CD14-positive monocyte (primary cell): ENCODE results near the gene EPB41L2. TPM values are rescaled to one million over a fixed set of nuclear protein-coding genes. Genes with fewer than 3 reads are reported as not detected.

Experiments
- DNase-seq, 3 donors: peaks; one replicate each; pipeline ENCODE4 v3.0.0-alpha.2; 2011 to 2022
- H2AFZ ChIP-seq: 2 replicates; pipeline ENCODE4 v1.6.0; 2012; ENCODE audit warnings: mild to moderate bottlenecking, low read depth, low read length, inconsistent platforms; ENCODE audit not compliant: insufficient read depth, poor library complexity, severe bottlenecking
- H3K27ac ChIP-seq, 2 donors: 1 replicate in 1 of 2; 2 replicates in 1 of 2; pipeline ENCODE4 v1.5.1; 2012 to 2013; ENCODE audit warnings: low read length in 2 of 2, control low read depth in 1 of 2, inconsistent platforms in 1 of 2, low read depth in 1 of 2, mild to moderate bottlenecking in 1 of 2
- H3K27me3 ChIP-seq, 2 donors: one replicate each; pipeline versions ENCODE4 v1.6.0 to v1.6.1; 2011 to 2013; ENCODE audit warnings: low read length in 2 of 2; ENCODE audit not compliant: control insufficient read depth in 2 of 2, insufficient read depth in 2 of 2
- H3K36me3 ChIP-seq, 2 donors: replicated peaks in 1 of 2; 1 replicate in 1 of 2; 2 replicates in 1 of 2; pipeline versions ENCODE4 v1.5.1 to v1.6.1; 2012 to 2013; ENCODE audit warnings: low read length in 2 of 2, control low read depth in 1 of 2, inconsistent platforms in 1 of 2, mild to moderate bottlenecking in 1 of 2; ENCODE audit not compliant: insufficient read depth in 2 of 2, control insufficient read depth in 1 of 2
- H3K4me1 ChIP-seq, 2 donors: 1 replicate in 1 of 2; 2 replicates in 1 of 2; pipeline versions ENCODE4 v1.5.1 to v1.6.1; 2012 to 2013; ENCODE audit warnings: low read length in 2 of 2, control low read depth in 1 of 2, inconsistent platforms in 1 of 2, mild to moderate bottlenecking in 1 of 2, moderate library complexity in 1 of 2; ENCODE audit not compliant: insufficient read depth in 2 of 2, control insufficient read depth in 1 of 2
- H3K4me2 ChIP-seq: replicated peaks from 2 replicates; pipeline ENCODE3; 2012; ENCODE audit warnings: low read length, moderate library complexity, mild to moderate bottlenecking; ENCODE audit not compliant: poor library complexity, severe bottlenecking; ENCODE audit errors: extremely low read depth
- H3K4me3 ChIP-seq, 3 experiments: fragments of 200-600 bp in 1 of 3; sonication (generic) in 1 of 3; replicated peaks in 1 of 3; 1 replicate in 2 of 3; 2 replicates in 1 of 3; pipeline ENCODE4 v1.5.1; 2011 to 2013; ENCODE audit warnings: low read length in 3 of 3, mild to moderate bottlenecking in 3 of 3, control low read depth in 2 of 3, low read depth in 2 of 3, inconsistent platforms in 1 of 3, moderate library complexity in 1 of 3
- H3K79me2 ChIP-seq: 2 replicates; pipeline ENCODE4 v1.6.0; 2012; ENCODE audit warnings: mild to moderate bottlenecking, control low read depth, inconsistent platforms, low read length, moderate library complexity; ENCODE audit not compliant: insufficient read depth
- H3K9ac ChIP-seq: 2 replicates; pipeline ENCODE4 v1.6.0; 2017; ENCODE audit warnings: low read length, mild to moderate bottlenecking; ENCODE audit not compliant: insufficient read depth, poor library complexity, severe bottlenecking
- H3K9me3 ChIP-seq, 2 donors: replicated peaks in 1 of 2; 1 replicate in 1 of 2; 2 replicates in 1 of 2; pipeline versions ENCODE4 v1.5.1 to v1.6.1; 2012 to 2013; ENCODE audit warnings: low read length in 2 of 2, control low read depth in 1 of 2; ENCODE audit not compliant: control insufficient read depth in 1 of 2, insufficient read depth in 1 of 2
- H4K20me1 ChIP-seq: 2 replicates; pipeline ENCODE4 v1.6.0; 2012; ENCODE audit warnings: mild to moderate bottlenecking, low read length, control low read depth, moderate library complexity; ENCODE audit not compliant: insufficient read depth
- H3K27ac Mint-ChIP-seq, 7 donors: one replicate each; pipeline ENCODE4 v1.8.0; 2020; ENCODE audit warnings: mild to moderate bottlenecking in 7 of 7, mixed read lengths in 7 of 7, moderate library complexity in 6 of 7, inconsistent platforms in 2 of 7
- H3K27me3 Mint-ChIP-seq, 3 donors: one replicate each; pipeline ENCODE4 v1.8.0; 2021 to 2022; ENCODE audit warnings: low read depth in 3 of 3, mild to moderate bottlenecking in 3 of 3, mixed read lengths in 3 of 3, moderate library complexity in 3 of 3, inconsistent platforms in 1 of 3
- H3K36me3 Mint-ChIP-seq, 2 donors: one replicate each; pipeline ENCODE4 v1.8.0; 2020; ENCODE audit warnings: mixed read lengths in 2 of 2, inconsistent platforms in 1 of 2, mild to moderate bottlenecking in 1 of 2
- H3K4me1 Mint-ChIP-seq: one replicate; pipeline ENCODE4 v1.8.0; 2020; ENCODE audit warnings: mild to moderate bottlenecking, mixed read lengths
- H3K4me3 Mint-ChIP-seq, 2 donors: one replicate each; pipeline ENCODE4 v1.8.0; 2020; ENCODE audit warnings: mild to moderate bottlenecking in 2 of 2, mixed read lengths in 2 of 2, moderate library complexity in 1 of 2
- H3K9me3 Mint-ChIP-seq, 7 donors: one replicate each; pipeline ENCODE4 v1.8.0; 2020 to 2022; ENCODE audit warnings: mixed read lengths in 7 of 7, mild to moderate bottlenecking in 6 of 7, moderate library complexity in 6 of 7, inconsistent platforms in 2 of 7
- CTCF ChIP-seq: fragments of 200-600 bp; IDR thresholded peaks from one replicate; pipeline ENCODE4 v1.8.0; 2022; ENCODE audit warnings: antibody characterized with exemption, mild to moderate bottlenecking
- WGBS: methylation state at CpG from one replicate; pipeline ENCODE4 v1.1.5; 2013; ENCODE audit warnings: missing lambda C conversion rate; ENCODE audit not compliant: insufficient coverage; 5-methylcytosine and 5-hydroxymethylcytosine counted together
- intact Hi-C, 2 donors: fragments of 100-400 bp; cut with micrococcal nuclease; formaldehyde crosslinking; loops; one replicate each; pipeline versions ENCODE4 v1.15.0 to v1.15.1; 2023
- polyA plus RNA-seq, 3 donors: library from polyadenylated mRNA; depleted of rRNA in 1 of 3; unstranded in 2 of 3; stranded (reverse) in 1 of 3; fragments of 300-500 nt in 2 of 3; fragments of >200 nt in 1 of 3; fragmentation: Illumina TruSeq in 2 of 3; gene quantifications; 1 replicate in 2 of 3; 2 replicates in 1 of 3; pipeline ENCODE4 v1.2.3, GENCODE V29; 2012 to 2021

Gene EPB41L2
- polyA plus RNA-seq, 3 donors, result 3.4 to 7.2 (median 4.6) TPM

- 89% methylated on average over 5 of the region's 6 CpGs for WGBS
- Histone ChIP-seq H3K27me3 (no peaks in the 10 kb centered on the region), H3K4me1 (no peaks in the 10 kb centered on the region), H3K79me2 (no peaks in the 10 kb centered on the region), H3K36me3 (no peaks in the 10 kb centered on the region), H3K9ac (no peak overlapping the region), H3K27ac (no peak overlapping the region), H4K20me1 (no peaks in the 10 kb centered on the region), H3K9me3 (no peaks in the 10 kb centered on the region), H3K4me3 (no peak overlapping the region), H2AFZ (no peak overlapping the region), H3K4me2 (no peak overlapping the region)
- Mint-ChIP-seq H3K4me3 (no peak overlapping the region), H3K27ac (no peak overlapping the region), H3K36me3 (no peaks in the 10 kb centered on the region), H3K27me3 (no peaks in the 10 kb centered on the region), H3K9me3 (peaks cover 0 to 4% (median 2%) of the 10 kb centered on the region in 7 donors), H3K4me1 (no peaks in the 10 kb centered on the region)
- intact Hi-C loops, result no loop called here
- no peak for TF ChIP-seq CTCF
- DNase-seq, result no peak
These were observed 62.5 kb downstream of the EPB41L2 start for GRCh38 chr6:131000544-131000943.

GRCh38 chr6:130997061-130997753 is 65.8 kb downstream of the EPB41L2 start:
- TF ChIP-seq CTCF, result no peak
- Histone ChIP-seq H3K9ac (no peak overlapping the region), H3K4me1 (no peaks in the 10 kb centered on the region), H3K4me2 (no peak overlapping the region), H4K20me1 (no peaks in the 10 kb centered on the region), H3K27ac (no peak overlapping the region), H3K36me3 (no peaks in the 10 kb centered on the region), H3K27me3 (no peaks in the 10 kb centered on the region), H2AFZ (no peak overlapping the region), H3K4me3 (no peak overlapping the region), H3K79me2 (no peaks in the 10 kb centered on the region), H3K9me3 (peaks cover 0 to 21% of the 10 kb centered on the region in 2 donors)
- H3K4me3 Mint-ChIP-seq, result no peak overlapping the region
- WGBS, result 93% methylated on average over 5 of the region's 6 CpGs
- no peak for DNase-seq
- H3K4me1 Mint-ChIP-seq, result no peaks in the 10 kb centered on the region
- peaks cover 2 to 20% (median 14%) of the 10 kb centered on the region in 7 donors for H3K9me3 Mint-ChIP-seq
- H3K36me3 Mint-ChIP-seq, result no peaks in the 10 kb centered on the region
- no peak overlapping the region for H3K27ac Mint-ChIP-seq
- no peaks in the 10 kb centered on the region for H3K27me3 Mint-ChIP-seq
- intact Hi-C loops, result no loop called here
